Measurements from ENCODE around the gene AXIN1. TPM values are rescaled to one million over a fixed set of nuclear protein-coding genes. Genes with fewer than 3 reads are reported as not detected.

AXIN1 gene
- total RNA-seq, 3 donors from 2014 or later: 33.0 to 46.3 (median 40.0) TPM

DNA sequence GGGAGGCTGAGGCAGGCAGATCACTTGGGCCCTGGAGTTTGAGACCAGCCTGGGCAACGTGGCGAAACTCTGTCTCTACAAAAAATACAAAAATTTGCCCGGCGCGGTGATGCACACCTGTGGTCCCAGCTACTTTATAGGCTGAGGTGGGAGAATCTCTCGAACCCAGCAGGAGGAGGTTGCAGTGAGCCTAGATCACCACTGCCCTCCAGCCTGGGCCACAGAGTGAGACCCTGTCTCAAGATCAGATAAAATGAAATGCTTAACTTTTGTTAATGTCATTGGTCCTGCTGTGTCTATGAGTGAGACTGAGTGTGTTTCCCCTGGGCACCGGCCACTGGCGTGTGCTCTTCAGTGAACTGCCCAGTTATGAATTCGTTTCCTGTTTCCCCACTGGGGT lies 107.4 kb downstream of the AXIN1 start:
- H3K36me3 ChIP-seq (ENCODE audit: low read depth): no peaks in the 10 kb centered on the region
- TF ChIP-seq, protein P1, sequence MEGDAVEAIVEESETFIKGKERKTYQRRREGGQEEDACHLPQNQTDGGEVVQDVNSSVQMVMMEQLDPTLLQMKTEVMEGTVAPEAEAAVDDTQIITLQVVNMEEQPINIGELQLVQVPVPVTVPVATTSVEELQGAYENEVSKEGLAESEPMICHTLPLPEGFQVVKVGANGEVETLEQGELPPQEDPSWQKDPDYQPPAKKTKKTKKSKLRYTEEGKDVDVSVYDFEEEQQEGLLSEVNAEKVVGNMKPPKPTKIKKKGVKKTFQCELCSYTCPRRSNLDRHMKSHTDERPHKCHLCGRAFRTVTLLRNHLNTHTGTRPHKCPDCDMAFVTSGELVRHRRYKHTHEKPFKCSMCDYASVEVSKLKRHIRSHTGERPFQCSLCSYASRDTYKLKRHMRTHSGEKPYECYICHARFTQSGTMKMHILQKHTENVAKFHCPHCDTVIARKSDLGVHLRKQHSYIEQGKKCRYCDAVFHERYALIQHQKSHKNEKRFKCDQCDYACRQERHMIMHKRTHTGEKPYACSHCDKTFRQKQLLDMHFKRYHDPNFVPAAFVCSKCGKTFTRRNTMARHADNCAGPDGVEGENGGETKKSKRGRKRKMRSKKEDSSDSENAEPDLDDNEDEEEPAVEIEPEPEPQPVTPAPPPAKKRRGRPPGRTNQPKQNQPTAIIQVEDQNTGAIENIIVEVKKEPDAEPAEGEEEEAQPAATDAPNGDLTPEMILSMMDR (IDR thresholded peaks at IDR 0.05): no peak
- peaks cover 2% of the 10 kb centered on the region for H3K4me1 ChIP-seq (ENCODE audit: low read depth)
- DNase-seq (peak in 1 of 3 donors; percentile 26), ATAC-seq (no peak)
- no peak overlapping the region for H3K4me3 ChIP-seq
- intact Hi-C loops (cut with DNase I, micrococcal nuclease): no loop called here
- H3K9me3 ChIP-seq: no peaks in the 10 kb centered on the region

DNA sequence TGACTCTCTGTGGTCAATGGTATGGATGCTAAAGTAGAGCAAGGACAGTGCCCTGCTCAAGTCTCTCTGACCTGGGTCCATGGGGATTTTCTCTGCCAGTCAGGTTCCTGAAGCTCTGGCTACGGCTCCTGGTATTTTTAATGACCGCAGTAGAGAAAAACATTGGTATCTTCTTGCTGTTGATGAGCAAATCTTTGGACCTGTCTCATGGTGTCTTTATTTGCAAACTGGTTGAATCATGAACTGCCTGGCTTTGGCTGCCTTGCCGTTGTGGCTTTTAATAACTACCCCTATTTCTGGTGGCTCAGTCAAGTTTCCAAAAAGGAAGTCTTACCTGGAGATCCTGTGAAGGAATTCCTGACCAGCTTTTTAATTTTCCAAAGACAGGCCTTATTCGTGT lies 109.2 kb downstream of the AXIN1 start:
- H3K9me3 ChIP-seq: no peaks in the 10 kb centered on the region
- no peak for ATAC-seq
- no peaks in the 10 kb centered on the region for H3K4me1 ChIP-seq (ENCODE audit: low read depth)
- TF ChIP-seq, protein P1 (IDR thresholded peaks at IDR 0.05): no peak
- H3K36me3 ChIP-seq (ENCODE audit: low read depth): no peaks in the 10 kb centered on the region
- no peak overlapping the region for H3K4me3 ChIP-seq
- intact Hi-C loops (cut with DNase I, micrococcal nuclease): no loop called here
- DNase-seq: no peak

DNA sequence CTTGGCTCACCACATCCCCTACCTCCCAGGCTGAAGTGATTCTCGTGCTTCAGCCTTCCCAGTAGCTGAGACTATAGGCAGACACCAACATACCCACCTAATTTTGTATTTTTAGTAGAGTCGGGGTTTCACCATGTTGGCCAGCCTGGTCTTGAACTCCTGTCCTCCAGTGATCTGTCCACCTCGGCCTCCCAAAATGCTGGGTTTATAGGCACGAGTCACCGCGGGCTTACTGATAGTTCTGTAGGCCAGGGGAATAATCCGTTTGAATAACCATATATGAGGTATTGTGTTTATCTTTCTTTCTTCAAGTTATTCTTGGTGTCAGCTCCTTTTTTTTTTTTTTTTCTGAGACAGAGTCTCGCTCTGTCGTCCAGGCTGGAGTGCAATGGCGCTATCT lies 110.2 kb downstream of the AXIN1 start:
- Histone ChIP-seq H3K4me1 (ENCODE audit: low read depth) (no peaks in the 10 kb centered on the region), H3K36me3 (ENCODE audit: low read depth) (no peaks in the 10 kb centered on the region), H3K9me3 (no peaks in the 10 kb centered on the region), H3K4me3 (no peak overlapping the region)
- TF ChIP-seq, protein P1 (IDR thresholded peaks at IDR 0.05): no peak
- DNase-seq (peak in 1 of 3 donors; percentile 13), ATAC-seq (no peak)
- intact Hi-C loops (cut with DNase I, micrococcal nuclease): no loop called here

DNA sequence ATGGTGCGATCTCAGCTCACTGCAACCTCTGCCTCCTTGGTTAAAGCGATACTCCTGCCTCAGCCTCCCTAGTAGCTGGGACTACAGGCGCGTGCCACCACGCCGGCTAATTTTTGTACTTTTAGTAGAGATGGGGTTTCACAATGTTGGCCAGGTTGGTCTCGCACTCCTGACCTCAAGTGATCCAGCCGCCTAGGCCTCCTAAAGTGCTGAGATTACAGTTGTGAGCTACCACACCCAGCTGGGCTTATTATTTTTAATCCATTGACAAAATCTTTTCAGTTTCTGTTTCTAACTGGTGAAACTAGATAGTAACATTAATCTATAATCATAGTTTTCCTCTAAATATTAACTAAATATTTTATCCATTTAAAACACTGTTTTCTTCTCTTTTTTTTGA lies 112.0 kb downstream of the AXIN1 start:
- ATAC-seq: no peak
- intact Hi-C loops (cut with DNase I, micrococcal nuclease): no loop called here
- Histone ChIP-seq H3K36me3 (ENCODE audit: low read depth) (no peaks in the 10 kb centered on the region), H3K9me3 (no peaks in the 10 kb centered on the region), H3K4me1 (ENCODE audit: low read depth) (peaks cover 6% of the 10 kb centered on the region), H3K4me3 (no peak overlapping the region)
- TF ChIP-seq, protein P1 (IDR thresholded peaks at IDR 0.05): no peak
- DNase-seq: peak in 2 of 3 donors; percentile 6 to 18

DNA sequence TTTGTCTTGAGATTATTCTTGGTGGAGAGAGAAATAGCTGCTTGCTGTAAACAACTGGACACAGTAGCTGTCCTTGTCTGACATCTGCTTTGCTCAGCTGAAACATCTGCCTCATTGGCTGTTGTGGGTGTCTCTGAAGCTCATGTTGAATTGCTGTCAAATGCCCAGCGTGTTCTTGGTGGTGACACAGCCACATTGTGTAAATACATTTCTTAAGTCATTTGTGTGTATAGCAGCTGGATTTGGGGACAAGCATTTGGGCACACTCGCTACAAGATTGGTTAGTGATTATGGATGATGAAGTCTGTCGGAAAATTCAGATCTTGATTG lies 112.6 kb downstream of the AXIN1 start:
- ATAC-seq (no peak), DNase-seq (no peak)
- TF ChIP-seq, protein P1 (IDR thresholded peaks at IDR 0.05): no peak
- Histone ChIP-seq H3K4me1 (ENCODE audit: low read depth) (peaks cover 7% of the 10 kb centered on the region), H3K9me3 (no peaks in the 10 kb centered on the region), H3K36me3 (ENCODE audit: low read depth) (no peaks in the 10 kb centered on the region), H3K4me3 (no peak overlapping the region)
- intact Hi-C loops (cut with DNase I, micrococcal nuclease): no loop called here

Other genes with a start within 250 kb of the AXIN1 start
- gene NPRL3, start 214.1 kb downstream of the AXIN1 start, total RNA-seq: 10 to 100 TPM; 20.0 to 27.0 (median 21.0) TPM
- gene HBZ, start 200.1 kb downstream of the AXIN1 start, total RNA-seq: under 1 TPM in 1 of 3 donors, not detected in 2; 0.41 TPM
- not detected for gene HBM, start 186.7 kb downstream of the AXIN1 start, total RNA-seq
- gene HBA2, start 179.8 kb downstream of the AXIN1 start, total RNA-seq: 1 to 10 TPM in 2 of 3 donors, not detected in 1; 2.9 to 3.4 TPM
- gene HBA1, start 176.0 kb downstream of the AXIN1 start, total RNA-seq: 1 to 10 TPM in 2 of 3 donors, not detected in 1; 4.3 to 8.5 TPM
- gene HBQ1, start 172.3 kb downstream of the AXIN1 start, total RNA-seq: not detected
- gene LUC7L, start 123.3 kb downstream of the AXIN1 start, total RNA-seq: 10 to 100 TPM; 47.8 to 86.8 (median 67.2) TPM
- gene FAM234A, start 117.9 kb downstream of the AXIN1 start, total RNA-seq: 100 to 1,000 TPM in 1 of 3 donors, 10 to 100 TPM in 2; 87.1 to 129 (median 99.1) TPM
- gene RGS11, start 76.8 kb downstream of the AXIN1 start, total RNA-seq: 10 to 100 TPM in 1 of 3 donors, 1 to 10 TPM in 2; 2.6 to 10.0 (median 8.1) TPM
- 1 to 10 TPM; 1.7 to 6.8 (median 1.9) TPM for gene ARHGDIG, start 72.1 kb downstream of the AXIN1 start, total RNA-seq
- 1 to 10 TPM in 2 of 3 donors, under 1 TPM in 1; 0.23 to 2.8 (median 1.3) TPM for gene PDIA2, start 69.6 kb downstream of the AXIN1 start, total RNA-seq
- 10 to 100 TPM; 39.7 to 53.8 (median 49.1) TPM for gene MRPL28, start 17.8 kb upstream of the AXIN1 start, total RNA-seq
- 100 to 1,000 TPM in 1 of 3 donors, 10 to 100 TPM in 2; 77.3 to 134 (median 95.7) TPM for gene PGAP6, start 29.3 kb upstream of the AXIN1 start, total RNA-seq
- 100 to 1,000 TPM in 1 of 3 donors, 10 to 100 TPM in 2; 24.5 to 125 (median 43.6) TPM for gene NME4, start 44.5 kb upstream of the AXIN1 start, total RNA-seq
- 10 to 100 TPM; 39.5 to 64.3 (median 56.0) TPM for gene DECR2, start 49.2 kb upstream of the AXIN1 start, total RNA-seq
- gene RAB11FIP3, start 72.9 kb upstream of the AXIN1 start, total RNA-seq: 10 to 100 TPM; 22.3 to 45.6 (median 30.7) TPM
- 100 to 1,000 TPM in 2 of 3 donors, 10 to 100 TPM in 1; 73.5 to 110 (median 109) TPM for gene CAPN15, start 175.0 kb upstream of the AXIN1 start, total RNA-seq
- gene PRR35, start 207.7 kb upstream of the AXIN1 start, total RNA-seq: not detected
- under 1 TPM; 0.26 to 0.82 (median 0.36) TPM for gene NHLRC4, start 214.3 kb upstream of the AXIN1 start, total RNA-seq
- gene PIGQ, start 217.2 kb upstream of the AXIN1 start, total RNA-seq: 10 to 100 TPM; 37.8 to 39.6 (median 38.4) TPM
- 10 to 100 TPM; 31.2 to 51.0 (median 40.1) TPM for gene RAB40C, start 237.3 kb upstream of the AXIN1 start, total RNA-seq

All from mucosa of descending colon (tissue), 3 donors.